ENCODE measurements around the gene XKRX. TPM values are rescaled to one million over a fixed set of nuclear protein-coding genes. Genes with fewer than 3 reads are reported as not detected.

The XKRX gene
- total RNA-seq, 1 experiment from 2014 or later, result not detected

DNA sequence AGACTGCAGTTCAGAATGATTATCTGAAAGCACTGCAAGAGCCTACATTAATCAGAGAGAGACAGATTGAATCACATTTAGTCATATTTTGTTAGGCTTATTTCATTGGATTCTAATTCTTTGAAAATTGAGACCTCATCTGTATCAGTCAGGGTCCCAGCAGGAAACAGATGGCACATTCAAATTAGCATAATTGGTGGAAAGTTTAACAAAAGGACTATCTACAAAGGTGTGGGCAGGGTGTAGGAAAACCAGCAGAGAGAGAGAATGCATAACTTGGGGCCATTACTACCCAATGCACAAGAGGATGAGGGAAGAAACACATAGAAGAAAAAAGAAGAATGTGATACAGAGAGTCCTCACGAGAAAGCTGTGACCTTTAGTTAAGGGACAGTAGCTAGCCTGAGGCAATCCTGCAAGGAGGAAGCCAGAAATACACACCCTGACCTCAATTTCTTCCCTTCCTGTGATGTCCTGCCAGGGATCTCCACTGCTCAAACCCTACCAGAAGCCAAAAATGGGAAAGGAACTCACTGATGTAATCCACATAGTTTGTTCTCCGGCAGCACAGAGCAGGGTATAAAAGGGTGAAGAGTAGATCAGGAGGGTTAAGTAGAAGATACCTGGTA, 17.7 kb upstream of the XKRX start:
- TF ChIP-seq EZH2 (IDR thresholded peaks at IDR 0.05; ENCODE audit: borderline replicate concordance, low read depth, low read length, poor library complexity, severe bottlenecking), result no peak
- TF ChIP-seq, protein P1, sequence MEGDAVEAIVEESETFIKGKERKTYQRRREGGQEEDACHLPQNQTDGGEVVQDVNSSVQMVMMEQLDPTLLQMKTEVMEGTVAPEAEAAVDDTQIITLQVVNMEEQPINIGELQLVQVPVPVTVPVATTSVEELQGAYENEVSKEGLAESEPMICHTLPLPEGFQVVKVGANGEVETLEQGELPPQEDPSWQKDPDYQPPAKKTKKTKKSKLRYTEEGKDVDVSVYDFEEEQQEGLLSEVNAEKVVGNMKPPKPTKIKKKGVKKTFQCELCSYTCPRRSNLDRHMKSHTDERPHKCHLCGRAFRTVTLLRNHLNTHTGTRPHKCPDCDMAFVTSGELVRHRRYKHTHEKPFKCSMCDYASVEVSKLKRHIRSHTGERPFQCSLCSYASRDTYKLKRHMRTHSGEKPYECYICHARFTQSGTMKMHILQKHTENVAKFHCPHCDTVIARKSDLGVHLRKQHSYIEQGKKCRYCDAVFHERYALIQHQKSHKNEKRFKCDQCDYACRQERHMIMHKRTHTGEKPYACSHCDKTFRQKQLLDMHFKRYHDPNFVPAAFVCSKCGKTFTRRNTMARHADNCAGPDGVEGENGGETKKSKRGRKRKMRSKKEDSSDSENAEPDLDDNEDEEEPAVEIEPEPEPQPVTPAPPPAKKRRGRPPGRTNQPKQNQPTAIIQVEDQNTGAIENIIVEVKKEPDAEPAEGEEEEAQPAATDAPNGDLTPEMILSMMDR (conservative IDR thresholded peaks at IDR 0.05; ENCODE audit: low read depth, low read length), result no peak
- no peaks in the 10 kb centered on the region for H3K4me1 ChIP-seq (ENCODE audit: insufficient read depth, low read length, poor library complexity, severe bottlenecking)
- H3K27ac ChIP-seq (ENCODE audit: low read depth, low read length, poor library complexity, severe bottlenecking), result no peak overlapping the region
- H3K4me3 ChIP-seq (ENCODE audit: low read depth, low read length, poor library complexity, severe bottlenecking), result no peak overlapping the region
- no peaks in the 10 kb centered on the region for H3K36me3 ChIP-seq (ENCODE audit: insufficient read depth, low read length, poor library complexity, severe bottlenecking)
- no TSS peak for BruUV-seq (replicated peaks)
- H3K27me3 ChIP-seq (replicated peaks; ENCODE audit: insufficient read depth, low read depth, low read length, poor library complexity), result no peaks in the 10 kb centered on the region
- ChIA-PET CTCF (no interaction called here), POLR2A (ENCODE audit: low non-redundant PET) (no interaction called here)
- intact Hi-C loops (cut with micrococcal nuclease; ENCODE audit: unreplicated experiment), result no loop called here
- peak; percentile 7 for DNase-seq (ENCODE audit: low spot score)
- no peaks in the 10 kb centered on the region for H3K9me3 ChIP-seq (ENCODE audit: low read depth, low read length, poor library complexity, severe bottlenecking)

DNA sequence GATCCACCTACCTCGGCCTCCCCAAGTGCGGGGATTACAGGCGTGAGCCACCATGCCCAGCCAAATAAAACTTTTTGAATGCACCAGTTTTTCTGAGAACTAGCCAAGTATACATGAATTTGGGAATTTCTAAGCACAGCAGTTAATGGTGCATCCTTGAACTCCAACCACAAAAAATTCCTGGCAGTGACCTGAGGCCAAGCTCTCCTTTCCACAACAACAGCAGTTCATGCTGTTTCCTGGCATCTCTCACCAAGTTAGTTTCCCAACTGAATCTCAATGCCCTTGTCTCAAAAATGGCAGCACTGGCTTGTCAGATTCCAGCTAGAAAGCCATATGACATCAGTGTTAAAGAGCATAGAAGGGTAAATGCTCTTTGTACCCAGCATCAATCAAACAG, 15.9 kb upstream of the XKRX start:
- no peaks in the 10 kb centered on the region for H3K4me1 ChIP-seq (ENCODE audit: insufficient read depth, low read length, poor library complexity, severe bottlenecking)
- H3K27ac ChIP-seq (ENCODE audit: low read depth, low read length, poor library complexity, severe bottlenecking), result no peak overlapping the region
- no peaks in the 10 kb centered on the region for H3K27me3 ChIP-seq (replicated peaks; ENCODE audit: insufficient read depth, low read depth, low read length, poor library complexity)
- no peaks in the 10 kb centered on the region for H3K9me3 ChIP-seq (ENCODE audit: low read depth, low read length, poor library complexity, severe bottlenecking)
- DNase-seq (ENCODE audit: low spot score), result no peak
- CTCF ChIA-PET, result no interaction called here
- H3K4me3 ChIP-seq (ENCODE audit: low read depth, low read length, poor library complexity, severe bottlenecking), result no peak overlapping the region
- no peak for TF ChIP-seq EZH2 (IDR thresholded peaks at IDR 0.05; ENCODE audit: borderline replicate concordance, low read depth, low read length, poor library complexity, severe bottlenecking)
- TF ChIP-seq, protein P1 (conservative IDR thresholded peaks at IDR 0.05; ENCODE audit: low read depth, low read length), result no peak
- intact Hi-C loops (cut with micrococcal nuclease; ENCODE audit: unreplicated experiment), result no loop called here
- BruUV-seq (replicated peaks), result no TSS peak
- H3K36me3 ChIP-seq (ENCODE audit: insufficient read depth, low read length, poor library complexity, severe bottlenecking), result no peaks in the 10 kb centered on the region
- POLR2A ChIA-PET (ENCODE audit: low non-redundant PET), result no interaction called here

DNA sequence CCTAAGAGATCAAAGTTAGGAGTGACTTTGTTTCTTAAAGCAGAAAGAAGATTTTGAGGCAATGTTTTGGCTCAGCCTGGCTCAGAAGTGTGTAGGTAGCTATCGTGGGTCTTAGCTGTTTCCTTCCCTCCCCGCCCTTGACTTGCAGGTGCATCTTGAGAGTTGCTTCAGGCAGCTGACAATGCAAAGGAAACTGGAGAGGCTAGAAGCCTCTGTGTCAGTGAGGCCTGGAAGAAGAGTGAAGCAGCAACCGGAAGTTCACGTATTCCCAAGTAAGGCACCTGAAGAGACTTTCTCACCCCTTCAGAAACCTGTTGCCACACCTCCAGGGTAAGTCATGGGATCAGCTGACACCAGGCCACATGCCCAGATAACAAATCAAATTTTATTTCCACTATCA, 10.6 kb upstream of the XKRX start:
- Histone ChIP-seq H3K27me3 (replicated peaks; ENCODE audit: insufficient read depth, low read depth, low read length, poor library complexity) (no peaks in the 10 kb centered on the region), H3K36me3 (ENCODE audit: insufficient read depth, low read length, poor library complexity, severe bottlenecking) (no peaks in the 10 kb centered on the region), H3K27ac (ENCODE audit: low read depth, low read length, poor library complexity, severe bottlenecking) (no peak overlapping the region), H3K9me3 (ENCODE audit: low read depth, low read length, poor library complexity, severe bottlenecking) (no peaks in the 10 kb centered on the region), H3K4me1 (ENCODE audit: insufficient read depth, low read length, poor library complexity, severe bottlenecking) (no peaks in the 10 kb centered on the region), H3K4me3 (ENCODE audit: low read depth, low read length, poor library complexity, severe bottlenecking) (no peak overlapping the region)
- intact Hi-C loops (cut with micrococcal nuclease; ENCODE audit: unreplicated experiment), result no loop called here
- POLR2A ChIA-PET (ENCODE audit: low non-redundant PET), result no interaction called here
- TF ChIP-seq, protein P1 (conservative IDR thresholded peaks at IDR 0.05; ENCODE audit: low read depth, low read length), result no peak
- no peak for TF ChIP-seq EZH2 (IDR thresholded peaks at IDR 0.05; ENCODE audit: borderline replicate concordance, low read depth, low read length, poor library complexity, severe bottlenecking)
- no peak for DNase-seq (ENCODE audit: low spot score)
- CTCF ChIA-PET, result no interaction called here
- no TSS peak for BruUV-seq (replicated peaks)
